Osteocyte (in vitro differentiated cells): ENCODE measurements around the gene ZNF771. TPM values are rescaled to one million over a fixed set of nuclear protein-coding genes. Genes with fewer than 3 reads are reported as not detected.

ENCODE experiments used
- DNase-seq: peaks from one replicate; pipeline ENCODE4 v3.0.0; 2021; ENCODE audit warnings: mixed read lengths; ENCODE audit not compliant: unreplicated experiment; ENCODE audit errors: extremely low spot score
- H3K27ac Mint-ChIP-seq: one replicate; pipeline ENCODE4 v1.8.0; 2021; ENCODE audit warnings: mild to moderate bottlenecking, mixed read lengths; ENCODE audit not compliant: unreplicated experiment
- H3K27me3 Mint-ChIP-seq: one replicate; pipeline ENCODE4 v1.8.0; 2021; ENCODE audit warnings: mixed read lengths; ENCODE audit not compliant: unreplicated experiment
- H3K36me3 Mint-ChIP-seq: one replicate; pipeline ENCODE4 v1.8.0; 2021; ENCODE audit warnings: mixed read lengths; ENCODE audit not compliant: unreplicated experiment
- H3K4me1 Mint-ChIP-seq: one replicate; pipeline ENCODE4 v1.8.0; 2021; ENCODE audit warnings: mixed read lengths; ENCODE audit not compliant: unreplicated experiment
- H3K4me3 Mint-ChIP-seq: one replicate; pipeline ENCODE4 v1.8.0; 2021; ENCODE audit warnings: mild to moderate bottlenecking, moderate library complexity, mixed read lengths; ENCODE audit not compliant: unreplicated experiment
- H3K9me3 Mint-ChIP-seq: one replicate; pipeline ENCODE4 v1.8.0; 2021; ENCODE audit warnings: mixed read lengths; ENCODE audit not compliant: unreplicated experiment
- CTCF ChIP-seq: fragments of 200-600 bp; sonication (generic); IDR thresholded peaks from 2 replicates; pipeline ENCODE4 v1.5.0; 2021; ENCODE audit warnings: antibody characterized with exemption, mild to moderate bottlenecking, moderate library complexity
- total RNA-seq: library from RNA; stranded (reverse); gene quantifications from 2 replicates; pipeline ENCODE4 v1.2.1, GENCODE V29; 2021

The ZNF771 gene
- total RNA-seq, 1 donor from 2014 or later = 12.6 TPM

GRCh38 chr16:30368122-30368791 lies 39.1 kb upstream of the ZNF771 start:
- Mint-ChIP-seq H3K4me1 (peaks cover 41% of the 10 kb centered on the region), H3K27me3 (no peaks in the 10 kb centered on the region), H3K9me3 (no peaks in the 10 kb centered on the region), H3K4me3 (peak overlapping the region; percentile 85), H3K27ac (peak overlapping the region; percentile 80), H3K36me3 (peaks cover 18% of the 10 kb centered on the region)
- no peak for DNase-seq
- TF ChIP-seq CTCF = no peak

DNA sequence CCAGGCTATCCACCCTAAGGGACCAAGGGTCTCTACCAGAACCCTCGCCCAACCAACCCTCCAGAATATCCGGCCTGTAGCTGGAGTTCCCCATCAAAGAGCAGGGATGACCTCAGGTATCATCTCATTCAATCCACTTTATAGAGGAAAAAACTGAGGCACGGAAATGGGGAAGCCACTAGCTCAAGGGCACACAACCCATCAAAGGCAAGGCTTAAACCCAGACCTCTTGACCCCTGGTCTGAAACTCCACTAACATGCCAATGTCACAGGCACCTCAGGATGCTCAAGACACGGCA lies 38.7 kb upstream of the ZNF771 start:
- H3K27ac Mint-ChIP-seq = peak overlapping the region; percentile 80

DNA sequence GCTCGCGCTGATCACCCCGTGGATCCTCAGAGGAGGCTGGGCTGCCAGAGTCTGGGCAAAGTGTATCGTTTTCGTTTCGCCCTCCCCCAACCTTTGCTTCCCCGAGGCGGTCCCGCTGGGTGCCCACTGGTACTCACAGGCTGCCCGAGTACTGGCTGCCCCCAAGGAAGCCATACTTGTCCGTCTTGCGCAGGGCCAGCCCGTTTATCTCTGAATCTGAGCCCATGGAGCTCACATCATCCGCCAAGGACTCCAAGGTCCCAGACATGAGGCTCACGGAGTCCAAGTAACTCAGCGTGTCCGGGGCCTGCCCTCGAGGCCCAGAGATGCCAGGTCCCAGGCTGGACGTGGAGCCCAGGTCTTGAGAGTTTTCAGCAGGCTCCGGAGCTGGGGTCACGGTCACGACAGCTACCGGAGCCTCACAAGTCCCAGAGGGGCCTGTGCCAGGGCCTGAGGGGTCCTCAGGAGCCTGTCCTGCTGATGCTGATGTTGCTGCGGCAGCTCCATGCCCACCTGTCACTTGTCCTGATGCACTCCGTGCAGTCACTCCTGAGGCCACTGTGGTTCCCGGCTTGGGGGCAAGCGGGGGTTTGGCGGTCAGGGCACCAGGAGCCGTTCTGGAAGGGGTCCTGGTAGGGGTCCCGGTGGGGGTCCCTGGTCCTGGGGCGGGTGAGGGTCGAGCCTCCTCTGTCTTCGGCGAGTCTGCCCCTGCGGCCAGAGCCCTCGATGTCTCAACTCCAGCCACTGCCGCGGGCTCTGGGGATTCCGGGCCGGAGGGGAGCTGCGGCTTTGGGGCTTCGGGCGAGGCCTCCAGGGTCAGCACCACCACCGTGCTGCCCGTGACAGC lies 38.1 kb upstream of the ZNF771 start:
- H3K4me1 Mint-ChIP-seq = peaks cover 41% of the 10 kb centered on the region
- H3K4me3 Mint-ChIP-seq = peak overlapping the region; percentile 85
- peak overlapping the region; percentile 80 for H3K27ac Mint-ChIP-seq
- H3K9me3 Mint-ChIP-seq = no peaks in the 10 kb centered on the region
- H3K27me3 Mint-ChIP-seq = no peaks in the 10 kb centered on the region
- TF ChIP-seq CTCF = no peak
- no peak for DNase-seq
- peaks cover 15% of the 10 kb centered on the region for H3K36me3 Mint-ChIP-seq

More for the DNA sequence above, 38.7 kb upstream of the ZNF771 start:
- no peak for DNase-seq
- H3K4me1 Mint-ChIP-seq = peaks cover 41% of the 10 kb centered on the region
- no peak for TF ChIP-seq CTCF
- H3K27me3 Mint-ChIP-seq = no peaks in the 10 kb centered on the region
- no peaks in the 10 kb centered on the region for H3K9me3 Mint-ChIP-seq
- H3K4me3 Mint-ChIP-seq = peak overlapping the region; percentile 85
- H3K36me3 Mint-ChIP-seq = peaks cover 15% of the 10 kb centered on the region

GRCh38 chr16:30369938-30370455 lies 37.4 kb upstream of the ZNF771 start:
- Mint-ChIP-seq H3K4me3 (peak overlapping the region; percentile 74), H3K27me3 (no peaks in the 10 kb centered on the region), H3K9me3 (no peaks in the 10 kb centered on the region), H3K36me3 (peaks cover 14% of the 10 kb centered on the region), H3K27ac (no peak overlapping the region), H3K4me1 (peaks cover 41% of the 10 kb centered on the region)
- no peak for DNase-seq
- TF ChIP-seq CTCF = no peak
